GM18519 (cell line): ENCODE results near the gene CDH13.

Source experiments
- ATAC-seq: cut with Tn5 transposase; IDR thresholded peaks from one replicate; pipeline ENCODE4 v1.9.1; 2021; ENCODE audit warnings: mild to moderate bottlenecking, moderate library complexity; ENCODE audit not compliant: unreplicated experiment, low FRiP score

The CDH13 gene

GRCh38 chr16:83826146-83826913, 1199.6 kb downstream of the CDH13 start:
- no peak for ATAC-seq

GRCh38 chr16:83830091-83830768, 1203.5 kb downstream of the CDH13 start:
- ATAC-seq: no peak

- ATAC-seq: no peak
Observed at GRCh38 chr16:83830769-83831455, 1204.1 kb downstream of the CDH13 start.

- no peak for ATAC-seq
Observed at GRCh38 chr16:83831456-83831987, 1204.8 kb downstream of the CDH13 start.

- ATAC-seq: no peak
Observed at GRCh38 chr16:83833921-83834320, 1207.2 kb downstream of the CDH13 start.

GRCh38 chr16:83835586-83836566, 1209.1 kb downstream of the CDH13 start:
- ATAC-seq: no peak

DNA sequence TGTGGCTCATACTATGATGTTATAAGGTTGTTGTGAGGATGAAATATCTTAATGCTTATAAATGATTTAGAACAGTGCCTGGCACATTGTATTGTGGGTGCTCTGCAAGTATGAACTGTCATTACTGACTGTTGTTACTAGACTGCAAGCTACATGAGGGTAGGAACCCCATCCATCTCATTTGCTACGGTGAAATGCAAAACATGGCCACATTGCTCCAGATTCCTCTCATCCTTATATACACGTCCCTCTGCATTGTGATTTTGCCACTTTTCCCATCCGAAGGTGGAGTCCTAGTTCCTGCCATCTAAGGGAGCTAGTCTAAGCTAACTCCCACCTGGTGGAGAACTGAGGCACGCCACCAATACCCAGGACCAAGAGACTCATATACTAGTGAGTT, 1210.8 kb downstream of the CDH13 start:
- no peak for ATAC-seq

GRCh38 chr16:83838151-83838550, 1211.4 kb downstream of the CDH13 start:
- no peak for ATAC-seq

DNA sequence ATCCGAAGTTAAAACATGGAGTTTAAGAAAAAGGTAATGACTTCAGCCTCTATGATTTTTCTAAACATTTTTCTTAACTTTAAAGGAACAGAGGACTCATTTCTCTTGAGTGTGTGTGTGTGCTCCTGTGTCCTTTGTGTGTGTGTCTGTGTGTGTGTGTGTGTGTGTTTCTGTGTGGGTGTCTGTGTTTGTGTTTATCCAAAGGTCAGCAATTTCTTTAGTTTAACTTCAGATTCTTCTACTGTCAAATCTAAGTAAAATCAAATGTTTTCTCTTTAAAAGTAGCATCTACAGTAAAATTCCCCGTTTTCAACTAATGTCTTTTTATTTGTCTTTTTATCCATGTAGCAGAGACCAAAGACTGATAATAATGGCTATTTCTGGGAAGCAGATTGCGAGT, 1212.8 kb downstream of the CDH13 start:
- no peak for ATAC-seq

- no peak for ATAC-seq
Observed at GRCh38 chr16:83840060-83840617, 1213.4 kb downstream of the CDH13 start.

GRCh38 chr16:83842291-83842690, 1215.5 kb downstream of the CDH13 start:
- ATAC-seq: no peak

DNA sequence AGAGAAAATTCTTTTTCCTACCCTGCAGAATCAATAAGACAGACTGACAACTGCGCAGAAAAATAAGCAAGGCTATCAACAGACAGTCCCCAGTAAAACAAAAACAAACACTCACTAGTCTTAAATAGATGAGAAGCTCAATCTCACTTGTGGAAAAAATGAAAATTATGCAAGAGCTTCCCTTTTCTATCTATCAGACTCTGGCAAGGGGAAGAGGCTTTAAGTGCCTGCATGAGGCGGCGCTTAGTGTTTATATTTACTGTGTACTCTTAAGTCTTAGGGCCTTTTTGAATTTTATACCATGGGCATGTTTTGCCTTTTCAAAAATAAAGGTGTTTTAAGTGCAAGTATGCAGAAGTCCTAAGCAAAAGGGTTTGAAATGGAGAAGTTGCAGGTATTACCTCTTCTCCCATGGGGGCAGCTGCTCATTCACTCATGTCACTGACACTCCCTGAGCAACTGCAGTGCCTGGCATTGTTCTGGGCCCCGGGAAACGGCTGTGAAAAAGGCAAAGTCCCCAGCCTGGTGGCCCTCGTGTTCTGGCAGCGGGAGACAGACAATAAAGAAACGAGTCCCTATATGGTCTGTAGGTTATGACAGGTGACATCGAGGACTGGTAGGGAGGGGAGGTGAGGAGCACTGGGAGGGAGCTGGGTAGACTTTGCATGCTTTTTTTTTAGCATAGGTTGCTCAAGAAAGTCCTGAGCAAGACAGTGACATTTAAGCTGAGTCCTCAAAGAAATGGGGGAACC, 1216.2 kb downstream of the CDH13 start:
- no peak for ATAC-seq

DNA sequence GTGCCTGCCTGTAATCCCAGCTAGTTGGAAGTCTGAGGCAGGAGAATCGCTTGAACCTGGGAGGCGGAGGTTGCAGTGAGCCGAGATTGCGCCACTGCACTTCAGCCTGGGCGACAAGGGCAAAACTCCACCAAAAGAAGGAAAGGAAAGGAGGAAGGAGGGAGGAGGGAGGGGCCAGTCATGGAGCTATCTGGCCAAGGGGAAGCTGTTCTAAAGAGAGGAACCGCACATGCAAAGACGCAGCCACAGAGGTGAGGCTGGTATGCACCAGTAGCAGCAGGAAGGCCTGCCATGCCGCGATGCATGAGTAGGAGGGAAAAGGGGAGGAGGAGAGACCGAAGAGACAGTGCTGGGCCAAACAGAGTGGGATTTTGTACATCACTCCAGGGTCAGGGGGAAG, 1216.9 kb downstream of the CDH13 start:
- ATAC-seq: no peak

DNA sequence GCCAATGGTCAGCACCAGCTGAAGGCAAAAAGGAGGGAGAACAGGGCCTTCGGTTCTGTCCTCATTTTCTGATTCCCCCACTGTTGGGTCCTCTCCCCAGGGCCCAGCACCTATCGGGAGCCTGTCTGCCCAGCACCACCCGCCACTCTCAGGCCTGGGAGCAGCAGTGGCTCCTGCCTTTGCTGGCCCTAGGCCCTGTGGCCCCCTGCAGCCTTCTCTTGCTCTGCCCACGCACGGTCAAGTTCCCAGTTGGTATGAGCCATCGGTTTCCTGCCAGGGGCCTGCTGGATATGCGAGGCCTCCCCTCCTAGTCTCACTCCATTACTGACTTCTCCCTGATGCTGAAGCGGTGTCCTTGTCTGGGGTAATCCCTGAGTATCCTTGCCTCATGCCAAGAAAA, 1218.5 kb downstream of the CDH13 start:
- no peak for ATAC-seq

DNA sequence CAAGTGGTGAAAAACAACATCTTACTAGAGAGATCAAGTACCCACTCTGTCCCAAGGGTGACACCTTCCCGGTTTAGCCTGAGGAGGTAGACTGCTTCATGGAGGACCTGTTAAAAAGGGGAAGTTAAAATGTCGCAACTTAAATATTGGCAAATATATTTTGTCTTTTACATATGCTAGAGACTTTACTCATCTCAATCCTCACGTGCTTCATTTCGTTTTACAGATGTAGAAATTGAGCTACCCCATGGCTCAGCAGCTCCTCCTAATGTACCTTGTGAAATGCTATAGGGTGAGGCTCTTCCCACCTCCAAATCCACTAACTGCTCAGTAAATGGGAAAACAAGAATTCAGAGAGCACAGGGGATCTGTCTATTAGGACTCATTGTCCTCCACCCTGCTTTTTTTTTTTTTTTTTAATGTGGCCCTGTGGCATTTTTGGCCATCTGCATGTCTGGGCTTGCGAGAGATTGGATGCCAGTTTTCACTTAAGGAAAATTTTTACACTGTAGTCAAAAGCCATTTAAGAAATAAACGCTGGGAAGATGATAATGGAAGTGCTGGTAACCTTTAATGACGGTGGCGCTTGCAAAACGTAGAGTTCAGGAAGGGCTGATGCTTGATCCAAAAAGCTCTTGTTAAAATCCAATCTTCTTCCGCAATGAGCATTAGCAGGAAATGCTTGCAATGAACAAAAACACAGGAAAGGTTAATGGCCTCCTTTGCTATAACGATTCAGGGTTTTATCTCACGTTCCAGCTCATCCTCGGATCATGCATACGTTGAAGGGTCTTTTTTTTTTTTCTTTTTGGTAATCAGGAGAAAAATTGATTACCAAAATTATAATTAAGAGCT, 1220.8 kb downstream of the CDH13 start:
- ATAC-seq: no peak

GRCh38 chr16:83849421-83849820, 1222.7 kb downstream of the CDH13 start:
- ATAC-seq: no peak
